ENCODE measurements around the gene GMPPA. TPM values are rescaled to one million over a fixed set of nuclear protein-coding genes. Genes with fewer than 3 reads are reported as not detected.

GMPPA gene
- polyA plus RNA-seq, 3 donors = 27.5 to 39.9 (median 35.8) TPM

DNA sequence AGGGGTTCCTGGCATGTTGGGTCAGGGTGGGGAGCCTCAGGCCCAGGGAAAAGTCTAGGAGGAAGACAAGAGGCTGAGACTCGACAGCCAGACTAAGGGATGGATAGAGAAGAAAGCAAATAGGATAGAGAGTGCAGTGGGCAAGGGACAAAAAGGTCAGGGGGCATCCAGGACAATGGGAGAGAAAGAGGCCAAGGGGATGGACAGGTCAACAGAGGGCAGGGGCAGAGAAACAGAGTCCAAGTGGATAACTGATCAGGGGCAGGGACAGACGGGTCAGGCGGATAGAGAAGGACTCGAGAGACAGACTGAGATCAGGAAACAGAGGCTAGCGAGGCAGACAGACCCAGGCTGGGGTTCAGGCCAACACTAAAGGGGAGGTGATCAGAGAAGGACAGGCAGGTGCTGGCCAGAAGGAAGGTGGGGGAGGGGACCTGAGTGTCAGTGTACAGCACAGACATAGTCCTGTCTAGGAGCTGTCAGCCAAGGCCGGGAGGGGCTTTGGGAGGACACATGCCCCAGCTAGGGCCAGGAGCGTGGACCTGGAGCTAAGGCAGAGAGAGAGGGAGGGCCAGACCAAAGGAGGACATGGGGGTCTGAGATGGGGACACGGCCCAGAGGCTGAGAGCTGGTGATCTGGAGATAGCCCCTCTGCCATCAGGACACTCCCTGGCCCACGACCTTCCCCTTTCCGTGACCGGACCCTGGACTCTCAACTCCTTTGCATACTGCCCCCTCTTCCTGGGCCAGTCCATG is 27.8 kb downstream of the GMPPA start:
- 46 to 53% (median 49%) methylated on average over 10 to 11 of the region's 11 CpGs for whole genome bisulfite sequencing, 3 donors
- no peak overlapping the region for H3K27ac ChIP-seq (ENCODE audit: low read depth, low read length)

DNA sequence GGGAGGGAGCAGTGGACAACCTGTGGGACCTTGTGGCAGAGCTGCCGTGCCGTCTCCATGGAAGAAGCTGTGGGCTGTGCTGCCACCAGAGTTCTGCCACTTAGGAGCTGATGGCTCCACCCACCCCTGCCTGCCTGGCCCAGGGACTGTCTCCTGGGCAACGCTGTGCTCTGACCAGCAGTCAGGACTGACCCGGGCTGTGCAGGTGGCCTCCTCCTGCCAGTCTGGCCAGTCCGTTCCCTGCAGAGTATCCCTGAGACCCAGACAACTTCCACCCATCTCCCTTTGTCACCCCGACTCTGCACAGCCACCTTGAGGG is 28.3 kb downstream of the GMPPA start:
- WGBS, 3 donors = 22 to 61% (median 60%) methylated on average over 6 of the region's 6 CpGs
- no peak overlapping the region for H3K27ac ChIP-seq (ENCODE audit: low read depth, low read length)

DNA sequence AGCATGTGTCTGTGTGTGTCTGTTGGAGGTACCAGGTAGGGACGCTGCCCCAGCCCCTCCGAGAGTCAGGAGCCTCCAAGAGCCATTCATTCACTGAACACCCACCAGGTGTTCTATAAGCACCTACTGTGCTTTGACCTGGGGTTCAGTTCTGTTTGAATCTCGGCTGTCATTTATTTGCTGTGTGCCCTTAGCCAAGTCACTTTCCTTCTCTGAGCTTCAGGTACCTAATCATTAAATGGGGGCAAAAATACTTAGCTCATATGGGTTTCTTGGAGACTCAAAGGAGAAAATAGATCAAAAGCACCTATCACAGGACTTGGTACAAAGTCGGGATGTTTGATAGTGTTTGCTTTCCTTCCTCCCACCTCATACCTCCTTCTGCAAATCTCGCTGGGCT is 28.8 kb downstream of the GMPPA start:
- WGBS, 3 donors = 50 to 70% (median 62%) methylated on average over 5 of the region's 5 CpGs
- no peak overlapping the region for H3K27ac ChIP-seq (ENCODE audit: low read depth, low read length)

- 11 to 15% (median 14%) methylated on average over 21 of the region's 21 CpGs for WGBS, 3 donors
- H3K27ac ChIP-seq (ENCODE audit: low read depth, low read length) = no peak overlapping the region
Measured at GRCh38 chr2:219530048-219530963, 31.6 kb downstream of the GMPPA start.

- 74 to 80% (median 79%) methylated on average over 20 of the region's 20 CpGs for WGBS, 3 donors
- no peak overlapping the region for H3K27ac ChIP-seq (ENCODE audit: low read depth, low read length)
Measured at GRCh38 chr2:219531639-219532377, 33.1 kb downstream of the GMPPA start.

GRCh38 chr2:219532378-219532649 is 33.6 kb downstream of the GMPPA start:
- 76 to 89% (median 80%) methylated on average over 8 of the region's 8 CpGs for WGBS, 3 donors
- no peak overlapping the region for H3K27ac ChIP-seq (ENCODE audit: low read depth, low read length)

DNA sequence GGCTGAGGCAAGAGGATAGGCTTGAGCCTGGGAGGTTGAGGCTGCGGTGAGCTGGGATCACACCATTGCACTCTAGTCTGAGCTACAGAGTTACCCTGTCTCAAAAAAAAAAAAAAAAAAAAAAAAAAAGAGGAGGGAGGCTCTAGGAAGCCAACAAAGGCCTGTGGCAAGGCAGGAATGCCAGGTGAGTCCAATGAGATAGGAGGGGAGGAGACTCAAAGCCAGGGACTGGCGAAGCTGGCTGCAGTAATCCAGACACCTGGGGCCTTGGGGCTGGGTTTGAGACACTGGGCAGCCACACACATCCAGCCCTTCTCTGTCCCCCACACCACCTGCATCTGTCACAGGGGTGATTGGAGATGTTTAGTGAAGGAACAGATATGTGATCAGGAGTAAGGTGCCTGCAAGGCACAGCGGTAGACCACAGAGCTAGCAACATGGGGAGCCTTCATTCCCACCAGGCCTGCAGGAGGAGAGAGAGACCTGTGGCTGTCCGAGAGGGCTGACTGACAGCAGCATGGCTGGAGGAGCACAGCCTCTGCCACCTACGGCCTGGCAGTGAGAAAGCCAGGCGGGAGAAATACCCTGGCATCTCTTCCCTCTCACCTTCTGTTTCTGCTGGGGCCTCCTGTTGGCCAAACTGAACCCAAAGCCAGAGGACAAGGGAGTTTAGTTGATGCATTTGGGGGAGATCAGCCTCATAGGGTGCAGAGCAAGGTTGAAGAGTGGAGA is 35.4 kb downstream of the GMPPA start:
- WGBS, 3 donors = 78 to 89% (median 88%) methylated on average over 6 of the region's 6 CpGs
- no peak overlapping the region for H3K27ac ChIP-seq (ENCODE audit: low read depth, low read length)

GRCh38 chr2:219536425-219536824 is 37.7 kb downstream of the GMPPA start:
- 73 to 84% (median 76%) methylated on average over 16 of the region's 16 CpGs for WGBS, 3 donors
- no peak overlapping the region for H3K27ac ChIP-seq (ENCODE audit: low read depth, low read length)

GRCh38 chr2:219536967-219537366 is 38.3 kb downstream of the GMPPA start:
- 48 to 66% (median 58%) methylated on average over 9 of the region's 9 CpGs for WGBS, 3 donors
- H3K27ac ChIP-seq (ENCODE audit: low read depth, low read length) = no peak overlapping the region

DNA sequence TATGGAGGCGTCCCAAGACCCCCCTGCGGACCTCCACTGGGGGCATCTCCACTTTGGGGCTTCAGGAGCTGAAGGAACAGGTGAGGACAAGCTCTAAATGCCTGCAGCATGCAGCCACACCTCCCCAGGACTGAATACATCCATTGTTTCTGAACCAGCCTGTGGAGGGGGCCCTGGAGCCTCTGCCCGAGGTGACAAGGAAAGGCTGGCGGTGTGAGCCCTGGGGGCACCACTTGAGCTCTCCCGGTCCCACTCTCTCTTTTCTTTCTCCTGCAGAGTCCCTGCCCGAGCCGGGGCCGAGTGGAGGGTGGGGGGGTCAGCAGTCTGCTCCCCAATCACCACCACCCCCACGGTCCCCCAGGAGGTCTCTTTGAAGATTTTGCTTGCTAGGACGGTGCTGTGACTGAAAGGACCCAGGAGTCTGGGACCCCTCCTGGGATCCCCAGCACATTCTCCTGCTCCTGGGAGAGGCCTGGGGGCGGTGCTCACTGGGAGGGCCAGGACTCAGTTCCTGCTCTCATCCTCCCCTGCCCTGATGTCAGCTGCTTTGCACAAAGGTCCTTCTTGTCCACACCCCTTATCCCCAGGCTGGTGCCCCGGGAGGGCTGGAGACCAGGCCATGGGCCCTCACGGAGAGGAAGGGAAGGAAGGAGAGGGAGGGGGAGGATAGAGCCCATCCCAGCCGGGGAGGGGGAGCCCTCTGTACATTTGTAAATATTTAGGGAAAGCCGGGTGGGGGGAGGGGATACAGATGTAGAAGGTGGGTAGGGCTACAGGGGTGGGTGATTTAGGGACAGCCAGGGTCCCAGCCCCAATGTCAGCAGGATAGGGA is 39.2 kb downstream of the GMPPA start:
- no peak overlapping the region for H3K27ac ChIP-seq (ENCODE audit: low read depth, low read length)
- 46 to 51% (median 50%) methylated on average over 13 to 15 of the region's 15 CpGs for WGBS, 3 donors

GRCh38 chr2:219538504-219538951 is 39.8 kb downstream of the GMPPA start:
- no peak overlapping the region for H3K27ac ChIP-seq (ENCODE audit: low read depth, low read length)
- WGBS, 3 donors = 58 to 84% (median 60%) methylated on average over 6 of the region's 6 CpGs

GRCh38 chr2:219538956-219539788 is 40.5 kb downstream of the GMPPA start:
- 85 to 89% (median 86%) methylated on average over 29 to 32 of the region's 32 CpGs for WGBS, 3 donors
- no peak overlapping the region for H3K27ac ChIP-seq (ENCODE audit: low read depth, low read length)

- 93 to 95% (median 94%) methylated on average over 46 of the region's 46 CpGs for WGBS, 3 donors
- no peak overlapping the region for H3K27ac ChIP-seq (ENCODE audit: low read depth, low read length)
Measured at GRCh38 chr2:219539926-219540678, 41.4 kb downstream of the GMPPA start.

GRCh38 chr2:219540784-219541504 is 42.3 kb downstream of the GMPPA start:
- WGBS, 3 donors = 86 to 91% (median 88%) methylated on average over 12 of the region's 12 CpGs

DNA sequence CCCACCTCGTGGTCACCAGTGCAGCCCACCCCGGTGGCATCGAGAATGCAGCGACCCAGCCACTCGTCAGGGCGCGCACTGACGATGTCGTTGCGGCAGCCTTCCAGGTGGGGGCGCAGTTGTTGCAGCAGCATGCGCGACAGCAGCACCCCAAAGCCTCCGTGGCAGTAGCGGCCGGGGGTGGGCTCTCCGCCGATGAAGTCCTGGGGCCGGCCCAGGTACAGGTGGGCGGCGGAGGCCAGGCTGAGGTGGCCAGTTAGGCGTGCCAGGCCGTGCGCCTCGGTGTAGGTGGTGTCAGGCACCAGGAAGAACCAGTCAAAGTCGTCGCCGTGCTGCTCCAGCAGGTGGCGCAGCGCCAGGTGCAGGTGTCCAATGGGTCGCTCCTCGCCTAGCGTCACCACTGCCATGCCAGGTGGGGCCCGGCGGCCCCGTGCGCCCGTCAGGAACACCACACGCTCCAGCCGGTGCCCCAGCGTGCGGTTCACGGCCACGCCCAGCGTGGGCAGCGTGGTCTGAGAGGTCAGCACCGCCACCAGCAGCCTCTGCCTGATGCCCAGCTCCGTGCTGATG is 43.0 kb downstream of the GMPPA start:
- H3K27ac ChIP-seq (ENCODE audit: low read depth, low read length) = no peak overlapping the region
- WGBS, 3 donors = 2 to 16% (median 10%) methylated on average over 48 of the region's 48 CpGs

More at GRCh38 chr2:219540784-219541504, 42.3 kb downstream of the GMPPA start:
- H3K27ac ChIP-seq (ENCODE audit: low read depth, low read length) = no peak overlapping the region

All from adipose tissue (tissue), 3 donors.